ENCODE results near the gene FKBP6.

- TF ChIP-seq CTCF (IDR thresholded peaks at IDR 0.05; ENCODE audit: insufficient read depth, low read depth, low read length) (no peak), EZH2 (IDR thresholded peaks at IDR 0.05; ENCODE audit: insufficient read depth, low read length) (no peak)
Measured at GRCh38 chr7:73364006-73364728, 36.2 kb downstream of the FKBP6 start.
